ENCODE results near the gene AKAIN1.

Gene AKAIN1

GRCh38 chr18:5158587-5158986 is 38.5 kb downstream of the AKAIN1 start:
- no peak for DNase-seq

- DNase-seq, result no peak
These were observed 38.9 kb downstream of the AKAIN1 start for GRCh38 chr18:5158172-5158571.

- DNase-seq, result no peak
These were observed 41.2 kb downstream of the AKAIN1 start for GRCh38 chr18:5155907-5156287.

GRCh38 chr18:5155218-5155906 is 41.7 kb downstream of the AKAIN1 start:
- no peak for DNase-seq

GRCh38 chr18:5152343-5153020 is 44.6 kb downstream of the AKAIN1 start:
- DNase-seq, result no peak

DNA sequence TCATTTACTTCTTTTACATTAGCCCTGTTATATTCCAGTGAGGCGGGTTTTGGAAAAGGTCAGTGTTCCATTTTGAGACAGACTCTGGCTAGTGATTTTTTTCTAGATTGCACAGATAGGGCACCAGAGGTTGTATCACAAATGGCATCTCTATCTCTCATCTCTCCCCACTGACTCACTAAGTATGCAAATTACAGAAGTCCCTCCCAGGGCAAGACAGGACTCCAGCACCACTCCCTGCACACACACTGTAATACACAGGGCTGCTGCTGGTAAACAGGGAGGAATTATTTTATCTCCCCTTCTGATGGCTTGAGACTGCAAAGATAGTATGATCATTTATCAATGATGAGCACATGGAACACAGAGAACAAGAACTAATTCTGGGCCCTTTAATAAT is 46.2 kb downstream of the AKAIN1 start:
- no peak for DNase-seq

GRCh38 chr18:5146093-5146492 is 51.0 kb downstream of the AKAIN1 start:
- no peak for DNase-seq

- DNase-seq, result no peak
These were observed 51.8 kb downstream of the AKAIN1 start for GRCh38 chr18:5145168-5145825.

- no peak for DNase-seq
These were observed 52.4 kb downstream of the AKAIN1 start for GRCh38 chr18:5144629-5145028.

DNA sequence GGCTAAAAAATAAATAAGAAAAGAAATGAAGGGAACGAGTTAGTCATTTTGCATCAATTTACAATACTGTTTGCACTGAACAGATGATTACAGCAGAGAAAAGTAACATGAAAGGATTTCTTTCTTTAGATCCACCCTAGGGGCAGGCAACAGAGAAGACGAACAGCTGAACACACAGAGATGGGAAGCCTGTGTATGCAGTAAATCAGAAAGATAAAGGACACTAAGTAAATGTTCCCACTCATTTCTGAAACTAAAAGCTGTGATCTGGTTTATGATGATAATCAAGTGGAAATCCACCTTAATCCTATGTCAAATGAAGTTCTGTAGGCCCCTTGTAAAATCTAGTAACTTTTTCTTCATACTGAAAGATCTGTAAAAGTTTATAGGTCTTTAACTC is 54.2 kb downstream of the AKAIN1 start:
- no peak for DNase-seq

- no peak for DNase-seq
These were observed 54.9 kb downstream of the AKAIN1 start for GRCh38 chr18:5142131-5142530.

GRCh38 chr18:5137261-5137660 is 59.8 kb downstream of the AKAIN1 start:
- DNase-seq, result no peak

DNA sequence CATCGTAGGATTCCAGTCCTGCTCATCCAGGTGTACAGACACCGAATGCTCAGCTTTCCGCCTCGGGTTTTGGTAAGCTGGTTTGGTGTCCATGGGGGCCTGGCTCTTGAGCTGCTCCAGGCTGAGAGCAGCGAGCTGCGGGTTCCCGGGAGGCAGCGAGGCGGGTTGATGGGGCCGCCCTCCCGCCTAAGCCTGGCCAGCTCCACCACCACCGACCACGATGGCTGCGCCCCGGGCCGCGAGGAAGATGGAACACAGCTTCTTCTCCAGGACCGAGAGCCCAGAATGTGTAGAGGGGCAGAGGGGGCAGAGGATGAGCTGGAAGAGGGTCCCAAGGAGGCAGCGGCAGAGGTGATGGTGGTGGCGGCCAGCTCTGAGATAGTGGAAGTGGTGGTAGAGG is 64.1 kb downstream of the AKAIN1 start:
- DNase-seq, result no peak

DNA sequence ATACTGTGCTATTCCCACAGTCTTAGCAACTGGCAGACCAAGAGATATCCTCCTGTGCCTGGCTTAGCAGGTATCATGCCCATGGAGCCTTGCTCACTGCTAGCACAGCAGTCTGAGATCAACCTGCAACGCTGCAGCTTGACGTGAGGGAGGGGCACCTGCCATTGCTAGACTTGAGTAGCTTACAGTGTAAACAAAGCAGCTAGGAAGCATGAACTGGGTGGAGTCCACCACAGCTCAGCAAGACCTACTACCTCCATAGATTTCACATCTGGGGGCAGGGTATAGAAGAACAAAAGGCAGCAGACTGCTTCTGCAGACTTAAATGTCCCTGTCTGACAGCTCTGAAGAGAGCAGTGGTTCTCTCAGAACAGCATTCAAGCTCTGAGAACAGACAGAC is 74.8 kb downstream of the AKAIN1 start:
- no peak for DNase-seq

DNA sequence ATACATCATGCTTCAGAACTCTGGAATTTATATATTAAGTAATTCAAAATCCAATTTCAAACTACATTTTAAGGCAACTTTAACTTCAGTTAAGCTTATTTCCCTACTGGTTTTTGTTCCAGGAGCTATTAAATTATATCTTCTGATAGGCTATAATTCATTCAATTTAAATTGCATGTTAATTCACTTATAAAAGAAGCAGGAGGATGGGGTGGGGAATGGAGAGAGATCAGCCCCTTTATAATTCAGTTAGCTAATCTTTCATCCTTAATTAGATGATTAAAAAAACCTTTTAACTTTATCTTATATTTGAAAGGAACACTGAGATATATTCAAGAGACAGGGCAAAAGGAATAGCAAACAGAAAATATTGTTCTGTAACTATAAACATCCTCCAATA is 86.8 kb downstream of the AKAIN1 start:
- no peak for DNase-seq

DNA sequence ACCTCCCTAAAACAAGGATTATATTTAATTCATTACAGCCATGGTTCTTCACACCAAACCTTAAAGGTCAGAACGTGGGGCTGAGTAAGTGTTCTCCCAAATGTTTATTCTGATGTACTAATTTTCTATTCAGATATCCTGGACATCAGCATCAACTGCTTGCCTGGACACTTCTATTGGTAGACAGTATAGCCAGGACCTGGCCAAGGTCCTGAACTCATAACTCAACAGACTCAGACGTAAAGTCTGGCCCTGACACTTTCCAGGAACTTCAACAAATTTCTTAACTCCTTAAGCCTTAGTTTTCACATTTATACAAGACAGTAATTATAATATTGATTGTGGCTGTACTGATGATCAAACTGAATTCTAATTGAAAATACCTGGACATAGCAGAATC is 89.1 kb downstream of the AKAIN1 start:
- no peak for DNase-seq

DNA sequence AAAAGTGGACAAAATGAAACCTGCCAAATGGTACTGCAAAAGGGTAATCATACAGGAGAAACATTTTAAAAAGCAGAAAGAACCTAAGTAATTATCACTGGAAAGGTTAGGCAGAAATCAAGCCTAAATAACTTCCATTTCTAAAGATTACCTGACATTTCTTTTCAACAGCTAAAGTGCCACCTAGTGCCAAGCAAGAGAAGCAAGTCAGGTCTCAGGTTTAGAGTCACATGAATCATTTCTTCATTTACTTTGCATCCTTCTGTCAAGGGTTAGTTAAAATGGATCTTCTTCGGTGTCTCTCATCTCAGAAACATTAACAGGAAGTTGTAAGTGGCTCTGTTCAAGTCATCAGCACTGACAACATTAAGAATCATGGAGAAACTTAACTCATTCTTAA is 90.3 kb downstream of the AKAIN1 start:
- DNase-seq, result no peak

- DNase-seq, result no peak
These were observed 92.8 kb downstream of the AKAIN1 start for GRCh38 chr18:5104246-5104645.

DNA sequence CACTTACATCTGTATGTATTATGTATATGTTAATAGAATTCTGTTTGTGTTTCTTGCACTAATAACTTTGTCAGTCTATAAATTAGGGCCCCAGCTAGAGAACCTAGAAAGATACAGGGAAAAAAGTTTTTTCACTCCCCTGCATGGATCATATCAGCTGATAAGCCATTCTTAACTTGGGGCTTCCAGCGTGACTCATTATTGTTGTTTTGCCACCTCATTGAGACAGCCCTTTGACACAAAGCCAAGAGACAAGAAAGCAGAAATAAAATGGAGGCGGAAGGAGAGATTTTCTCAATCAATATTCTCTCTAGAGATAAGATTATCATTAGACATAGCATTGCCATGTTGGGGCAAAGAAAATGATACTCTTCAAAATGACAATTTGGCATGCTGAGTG is 93.4 kb downstream of the AKAIN1 start:
- DNase-seq, result no peak

GRCh38 chr18:5103286-5103685 is 93.8 kb downstream of the AKAIN1 start:
- no peak for DNase-seq

DNA sequence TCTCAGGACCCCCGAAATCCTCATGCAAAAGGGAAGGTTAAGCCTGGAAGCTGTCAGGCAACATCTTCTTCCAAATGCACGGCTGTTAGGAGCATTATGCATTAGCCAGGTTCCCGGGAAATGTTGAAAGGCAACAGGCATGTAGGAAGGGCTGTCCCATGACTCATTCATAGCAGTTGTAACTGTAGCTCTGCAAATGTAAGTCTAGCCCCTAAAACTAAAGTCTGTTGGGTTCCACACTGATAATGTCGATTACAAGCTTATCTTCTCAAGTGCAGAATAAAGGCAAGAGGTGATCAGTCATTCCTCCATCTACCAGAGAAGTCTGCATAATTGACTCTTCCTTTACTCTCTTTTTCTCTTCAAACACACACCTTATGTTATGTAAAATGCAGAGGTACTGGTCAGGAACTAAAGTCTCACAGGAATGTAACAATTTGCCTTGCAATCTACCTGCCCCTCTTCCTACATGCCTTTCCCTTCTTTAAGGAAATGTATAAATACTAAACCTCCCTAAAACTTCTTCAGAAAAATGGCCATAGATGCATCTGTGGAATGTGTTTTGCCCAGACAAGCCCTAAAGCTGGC is 99.8 kb downstream of the AKAIN1 start:
- no peak for DNase-seq

DNA sequence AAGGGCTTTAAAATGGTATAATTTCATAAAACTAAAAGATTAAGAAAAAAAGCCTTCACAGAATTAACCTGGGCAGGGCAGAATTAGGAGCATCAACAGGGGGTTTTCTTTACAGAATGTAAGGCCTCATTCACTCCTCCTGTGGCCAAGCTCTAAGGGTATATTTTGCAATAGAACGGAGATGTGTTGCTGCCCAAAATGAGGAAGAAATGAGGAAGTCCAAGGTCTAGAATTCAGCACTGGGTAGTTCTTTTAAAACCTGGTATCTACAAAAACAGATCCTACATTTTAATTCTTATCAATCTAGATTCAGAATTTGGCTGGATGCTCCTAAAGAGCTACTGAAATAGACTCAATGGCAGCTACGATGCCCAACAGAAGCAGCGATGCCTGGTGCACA is 101.8 kb downstream of the AKAIN1 start:
- no peak for DNase-seq

DNA sequence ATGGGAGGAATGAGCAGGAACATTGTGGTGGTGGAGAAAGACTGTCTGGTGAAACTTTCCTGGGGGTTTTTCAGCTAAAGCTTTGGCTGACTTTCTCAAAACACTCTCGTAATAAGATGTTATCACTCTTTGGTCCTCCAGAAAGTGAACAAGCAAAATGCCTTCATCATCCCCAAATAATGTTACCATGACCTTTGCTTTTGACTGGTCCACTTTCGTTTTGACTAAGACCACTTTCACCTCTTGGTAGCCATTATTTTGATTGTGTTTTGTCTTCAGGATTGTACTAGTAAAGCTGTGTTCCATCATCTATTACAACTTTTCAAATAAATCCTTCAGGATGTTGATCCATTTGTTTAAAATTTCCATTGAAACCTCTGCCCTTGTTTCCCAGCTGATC is 103.2 kb downstream of the AKAIN1 start:
- no peak for DNase-seq

Data from activated naive CD4-positive, alpha-beta T cell treated with Interleukin-2 at 50 U/mL for 16 hours (primary cell).